Esophagus squamous epithelium (tissue), 4 donors: Measurements from ENCODE around the gene RGMA.

Experiments
- CTCF ChIP-seq, 6 experiments: fragments of 450-650 bp in 4 of 6; fragments of 200-600 bp in 2 of 6; sonication (generic) in 2 of 6; IDR thresholded peaks; one replicate each; pipeline ENCODE4 v1.5.1; 2016 to 2019; ENCODE audit warnings: antibody characterized with exemption in 6 of 6, mild to moderate bottlenecking in 4 of 6, moderate library complexity in 4 of 6
- POLR2A ChIP-seq, 4 donors: fragments of 450-650 bp; IDR thresholded peaks; one replicate each; pipeline ENCODE4 v1.6.1; 2017; ENCODE audit warnings: antibody characterized with exemption in 4 of 4, mild to moderate bottlenecking in 4 of 4, moderate library complexity in 3 of 4

DNA sequence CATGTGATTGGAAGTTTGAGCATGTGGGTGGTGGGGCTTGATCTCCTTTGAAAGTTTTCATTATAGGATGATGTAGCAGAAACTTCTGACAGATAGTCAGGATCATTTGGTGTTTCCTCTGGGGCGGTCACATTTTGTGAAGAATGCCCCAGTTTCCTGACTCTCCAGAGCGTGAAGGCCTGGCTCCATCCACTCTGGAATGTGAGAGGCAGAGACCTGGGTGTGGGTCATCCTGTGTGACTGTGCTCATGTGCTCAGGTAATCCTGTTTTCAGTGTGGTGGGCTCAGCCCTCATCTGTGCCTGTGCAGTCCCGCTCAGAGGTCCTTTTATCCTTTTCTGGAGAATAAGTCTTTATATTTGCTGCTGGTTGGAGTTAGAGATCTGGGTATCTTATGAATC lies 81.0 kb downstream of the RGMA start:
- no peak for TF ChIP-seq POLR2A (IDR thresholded peaks at IDR 0.05)
- TF ChIP-seq CTCF (IDR thresholded peaks at IDR 0.05): no peak
